ENCODE data around the gene FAM236C.
"Not testable (repeated sequence)": the region's sequence is repeated elsewhere in the genome, so short reads cannot be mapped to it uniquely, and the experiment has no call there.

GRCh38 chrX:72959971-72960370 is 47.6 kb downstream of the FAM236C start:
- not testable (repeated sequence) for TF ChIP-seq POLR2AphosphoS5 (IDR thresholded peaks at IDR 0.05); POLR2A (IDR thresholded peaks at IDR 0.05; ENCODE audit: low read depth); EP300 (IDR thresholded peaks at IDR 0.05)
- TF ChIP-seq, protein P1, sequence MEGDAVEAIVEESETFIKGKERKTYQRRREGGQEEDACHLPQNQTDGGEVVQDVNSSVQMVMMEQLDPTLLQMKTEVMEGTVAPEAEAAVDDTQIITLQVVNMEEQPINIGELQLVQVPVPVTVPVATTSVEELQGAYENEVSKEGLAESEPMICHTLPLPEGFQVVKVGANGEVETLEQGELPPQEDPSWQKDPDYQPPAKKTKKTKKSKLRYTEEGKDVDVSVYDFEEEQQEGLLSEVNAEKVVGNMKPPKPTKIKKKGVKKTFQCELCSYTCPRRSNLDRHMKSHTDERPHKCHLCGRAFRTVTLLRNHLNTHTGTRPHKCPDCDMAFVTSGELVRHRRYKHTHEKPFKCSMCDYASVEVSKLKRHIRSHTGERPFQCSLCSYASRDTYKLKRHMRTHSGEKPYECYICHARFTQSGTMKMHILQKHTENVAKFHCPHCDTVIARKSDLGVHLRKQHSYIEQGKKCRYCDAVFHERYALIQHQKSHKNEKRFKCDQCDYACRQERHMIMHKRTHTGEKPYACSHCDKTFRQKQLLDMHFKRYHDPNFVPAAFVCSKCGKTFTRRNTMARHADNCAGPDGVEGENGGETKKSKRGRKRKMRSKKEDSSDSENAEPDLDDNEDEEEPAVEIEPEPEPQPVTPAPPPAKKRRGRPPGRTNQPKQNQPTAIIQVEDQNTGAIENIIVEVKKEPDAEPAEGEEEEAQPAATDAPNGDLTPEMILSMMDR (IDR thresholded peaks at IDR 0.05): not testable (repeated sequence)

Measured in esophagus muscularis mucosa (tissue), 4 donors.